Neural cell (in vitro differentiated cells): ENCODE data around the gene MOB3B. TPM values are rescaled to one million over a fixed set of nuclear protein-coding genes. Genes with fewer than 3 reads are reported as not detected.

ENCODE experiments used
- H2AFZ ChIP-seq: fragments of 200-600, 300-800 bp; sonication (generic), shearing (Covaris generic); 2 replicates; pipeline ENCODE4 v1.6.0; 2014; ENCODE audit warnings: low read depth, mild to moderate bottlenecking, antibody characterized with exemption, low read length, moderate library complexity
- H3F3A ChIP-seq: fragments of 200-600 bp; shearing (Covaris generic); 2 replicates; pipeline ENCODE4 v1.6.1; 2016; ENCODE audit warnings: mild to moderate bottlenecking, moderate library complexity, mixed read lengths, antibody characterized with exemption, low read length; ENCODE audit not compliant: insufficient read depth, poor library complexity, severe bottlenecking
- H3K27ac ChIP-seq: fragments of 200-600, 300-800 bp; sonication (generic), shearing (Covaris generic); 2 replicates; pipeline ENCODE4 v1.5.1; 2014; ENCODE audit warnings: mild to moderate bottlenecking, low read length, moderate library complexity
- H3K27me3 ChIP-seq: fragments of 300-800, 200-600 bp; sonication (generic), shearing (Covaris generic); 2 replicates; pipeline ENCODE4 v1.6.0; 2014; ENCODE audit warnings: mild to moderate bottlenecking, low read depth, low read length, moderate library complexity; ENCODE audit not compliant: insufficient read depth
- H3K36me3 ChIP-seq: fragments of 300-800, 200-600 bp; sonication (generic), shearing (Covaris generic); 2 replicates; pipeline ENCODE4 v1.5.1; 2014; ENCODE audit warnings: mild to moderate bottlenecking, antibody characterized with exemption, low read length, moderate library complexity; ENCODE audit not compliant: insufficient read depth
- H3K4me2 ChIP-seq: fragments of 300-800, 200-600 bp; sonication (generic), shearing (Covaris generic); 2 replicates; pipeline ENCODE4 v1.6.0; 2014; ENCODE audit warnings: mild to moderate bottlenecking, low read length
- H3K4me3 ChIP-seq: fragments of 300-800, 200-600 bp; sonication (generic), shearing (Covaris generic); 2 replicates; pipeline ENCODE4 v1.5.1; 2014; ENCODE audit warnings: mild to moderate bottlenecking, low read length, moderate library complexity
- H3K79me2 ChIP-seq: fragments of 200-600 bp; shearing (Covaris generic); replicated peaks from 2 replicates; pipeline ENCODE4 v1.6.0; 2014; ENCODE audit warnings: mild to moderate bottlenecking, low read length, moderate library complexity; ENCODE audit not compliant: insufficient read depth
- H3K9ac ChIP-seq: fragments of 300-800, 200-600 bp; sonication (generic), shearing (Covaris generic); 2 replicates; pipeline ENCODE4 v1.6.1; 2016; ENCODE audit warnings: mild to moderate bottlenecking, low read length, mixed read lengths
- H3K9me2 ChIP-seq: fragments of 200-600 bp; shearing (Covaris generic); 2 replicates; pipeline ENCODE4 v1.6.1; 2016; ENCODE audit warnings: mild to moderate bottlenecking, low read length, mixed read lengths; ENCODE audit not compliant: insufficient read depth
- H3K9me3 ChIP-seq: fragments of 200-600, 300-800 bp; sonication (generic), shearing (Covaris generic); 2 replicates; pipeline ENCODE4 v1.6.1; 2016; ENCODE audit warnings: mild to moderate bottlenecking, mixed run types, low read length, moderate library complexity, mixed read lengths
- H4K20me1 ChIP-seq: fragments of 200-600 bp; shearing (Covaris generic); 2 replicates; pipeline ENCODE4 v1.6.1; 2016; ENCODE audit warnings: mild to moderate bottlenecking, mixed run types; ENCODE audit not compliant: insufficient read depth
- EP300 ChIP-seq: fragments of 450-650 bp; conservative IDR thresholded peaks from 2 replicates; pipeline ENCODE4 v1.6.1; 2014; ENCODE audit warnings: antibody characterized with exemption, mild to moderate bottlenecking, moderate library complexity; ENCODE audit not compliant: poor library complexity, severe bottlenecking
- EZH2 ChIP-seq: fragments of 200-600, 300-800 bp; shearing (Covaris generic), sonication (generic); IDR thresholded peaks from 2 replicates; pipeline ENCODE4 v1.6.1; 2014; ENCODE audit warnings: antibody characterized with exemption, low read length, borderline replicate concordance, mild to moderate bottlenecking; ENCODE audit not compliant: insufficient read depth, poor library complexity, severe bottlenecking
- MXI1 ChIP-seq: fragments of 450-650 bp; conservative IDR thresholded peaks from 2 replicates; pipeline ENCODE4 v1.6.1; 2014; ENCODE audit warnings: antibody characterized with exemption, mild to moderate bottlenecking; ENCODE audit not compliant: poor library complexity, severe bottlenecking
- POLR2AphosphoS5 ChIP-seq: IDR thresholded peaks from 2 replicates; pipeline ENCODE4 v1.6.1; 2012
- RAD21 ChIP-seq: fragments of 450-650 bp; conservative IDR thresholded peaks from 2 replicates; pipeline ENCODE4 v1.6.1; 2014; ENCODE audit warnings: antibody characterized with exemption, mild to moderate bottlenecking, moderate library complexity
- SMC3 ChIP-seq: fragments of 450-650 bp; conservative IDR thresholded peaks from 2 replicates; pipeline ENCODE4 v1.6.1; 2014; ENCODE audit warnings: antibody characterized with exemption, mild to moderate bottlenecking, moderate library complexity; ENCODE audit not compliant: poor library complexity
- TAF1 ChIP-seq: IDR thresholded peaks from 2 replicates; pipeline ENCODE4 v1.6.1; 2012; ENCODE audit warnings: low read depth
- polyA plus RNA-seq: library from polyadenylated mRNA; depleted of rRNA; stranded (reverse); fragments of >200 nt; gene quantifications from 2 replicates; pipeline ENCODE4 v1.2.3, GENCODE V29; 2014
- TF ChIP-seq, protein P1 (sequence below): fragments of 450-650 bp; IDR thresholded peaks from 2 replicates; pipeline ENCODE4 v1.5.1; 2014; ENCODE audit warnings: antibody characterized with exemption, mild to moderate bottlenecking, moderate library complexity; ENCODE audit not compliant: poor library complexity, severe bottlenecking
- TF ChIP-seq, protein P2 (sequence below): IDR thresholded peaks from 2 replicates; pipeline ENCODE4 v1.6.1; 2012; ENCODE audit warnings: borderline replicate concordance

MOB3B gene
- polyA plus RNA-seq, 1 donor from 2014 or later, result 1.8 TPM

DNA sequence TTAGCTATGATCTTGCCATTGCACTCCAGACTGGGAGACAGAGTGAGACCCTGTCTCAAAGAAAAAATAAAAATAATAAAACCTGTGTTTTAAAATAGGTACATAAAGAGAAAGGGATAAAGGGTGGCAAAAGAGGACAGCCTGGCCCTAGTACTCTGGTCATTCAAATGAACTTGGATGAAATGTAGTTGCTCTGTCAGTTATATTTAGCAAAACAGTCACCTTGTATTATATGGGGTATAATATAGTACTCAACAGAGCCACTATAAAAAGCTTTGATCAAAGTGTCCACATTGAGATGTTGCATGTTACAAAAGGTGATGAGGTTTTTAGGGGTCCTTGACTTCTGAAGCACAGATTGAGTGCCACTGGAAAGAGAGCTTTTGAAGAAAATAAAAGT is 171.6 kb downstream of the MOB3B start:
- H3K9me2 ChIP-seq, result no peaks in the 10 kb centered on the region
- H3K27ac ChIP-seq, result no peak overlapping the region
- no peaks in the 10 kb centered on the region for H3K27me3 ChIP-seq
- H3K79me2 ChIP-seq, result no peaks in the 10 kb centered on the region
- H3K4me3 ChIP-seq, result no peak overlapping the region
- no peak overlapping the region for H3K4me2 ChIP-seq
- H3K36me3 ChIP-seq, result no peaks in the 10 kb centered on the region
- H2AFZ ChIP-seq, result no peak overlapping the region
- TF ChIP-seq TAF1, result no peak
- no peak for TF ChIP-seq POLR2AphosphoS5
- TF ChIP-seq MXI1, result no peak
- no peak for TF ChIP-seq EP300
- TF ChIP-seq, protein P1, sequence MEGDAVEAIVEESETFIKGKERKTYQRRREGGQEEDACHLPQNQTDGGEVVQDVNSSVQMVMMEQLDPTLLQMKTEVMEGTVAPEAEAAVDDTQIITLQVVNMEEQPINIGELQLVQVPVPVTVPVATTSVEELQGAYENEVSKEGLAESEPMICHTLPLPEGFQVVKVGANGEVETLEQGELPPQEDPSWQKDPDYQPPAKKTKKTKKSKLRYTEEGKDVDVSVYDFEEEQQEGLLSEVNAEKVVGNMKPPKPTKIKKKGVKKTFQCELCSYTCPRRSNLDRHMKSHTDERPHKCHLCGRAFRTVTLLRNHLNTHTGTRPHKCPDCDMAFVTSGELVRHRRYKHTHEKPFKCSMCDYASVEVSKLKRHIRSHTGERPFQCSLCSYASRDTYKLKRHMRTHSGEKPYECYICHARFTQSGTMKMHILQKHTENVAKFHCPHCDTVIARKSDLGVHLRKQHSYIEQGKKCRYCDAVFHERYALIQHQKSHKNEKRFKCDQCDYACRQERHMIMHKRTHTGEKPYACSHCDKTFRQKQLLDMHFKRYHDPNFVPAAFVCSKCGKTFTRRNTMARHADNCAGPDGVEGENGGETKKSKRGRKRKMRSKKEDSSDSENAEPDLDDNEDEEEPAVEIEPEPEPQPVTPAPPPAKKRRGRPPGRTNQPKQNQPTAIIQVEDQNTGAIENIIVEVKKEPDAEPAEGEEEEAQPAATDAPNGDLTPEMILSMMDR, result no peak
- TF ChIP-seq SMC3, result no peak
- TF ChIP-seq RAD21, result no peak
- no peak for TF ChIP-seq EZH2
- TF ChIP-seq, protein P2, sequence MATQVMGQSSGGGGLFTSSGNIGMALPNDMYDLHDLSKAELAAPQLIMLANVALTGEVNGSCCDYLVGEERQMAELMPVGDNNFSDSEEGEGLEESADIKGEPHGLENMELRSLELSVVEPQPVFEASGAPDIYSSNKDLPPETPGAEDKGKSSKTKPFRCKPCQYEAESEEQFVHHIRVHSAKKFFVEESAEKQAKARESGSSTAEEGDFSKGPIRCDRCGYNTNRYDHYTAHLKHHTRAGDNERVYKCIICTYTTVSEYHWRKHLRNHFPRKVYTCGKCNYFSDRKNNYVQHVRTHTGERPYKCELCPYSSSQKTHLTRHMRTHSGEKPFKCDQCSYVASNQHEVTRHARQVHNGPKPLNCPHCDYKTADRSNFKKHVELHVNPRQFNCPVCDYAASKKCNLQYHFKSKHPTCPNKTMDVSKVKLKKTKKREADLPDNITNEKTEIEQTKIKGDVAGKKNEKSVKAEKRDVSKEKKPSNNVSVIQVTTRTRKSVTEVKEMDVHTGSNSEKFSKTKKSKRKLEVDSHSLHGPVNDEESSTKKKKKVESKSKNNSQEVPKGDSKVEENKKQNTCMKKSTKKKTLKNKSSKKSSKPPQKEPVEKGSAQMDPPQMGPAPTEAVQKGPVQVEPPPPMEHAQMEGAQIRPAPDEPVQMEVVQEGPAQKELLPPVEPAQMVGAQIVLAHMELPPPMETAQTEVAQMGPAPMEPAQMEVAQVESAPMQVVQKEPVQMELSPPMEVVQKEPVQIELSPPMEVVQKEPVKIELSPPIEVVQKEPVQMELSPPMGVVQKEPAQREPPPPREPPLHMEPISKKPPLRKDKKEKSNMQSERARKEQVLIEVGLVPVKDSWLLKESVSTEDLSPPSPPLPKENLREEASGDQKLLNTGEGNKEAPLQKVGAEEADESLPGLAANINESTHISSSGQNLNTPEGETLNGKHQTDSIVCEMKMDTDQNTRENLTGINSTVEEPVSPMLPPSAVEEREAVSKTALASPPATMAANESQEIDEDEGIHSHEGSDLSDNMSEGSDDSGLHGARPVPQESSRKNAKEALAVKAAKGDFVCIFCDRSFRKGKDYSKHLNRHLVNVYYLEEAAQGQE, result no peak
- no peak overlapping the region for H3K9ac ChIP-seq
- no peaks in the 10 kb centered on the region for H4K20me1 ChIP-seq
- no peaks in the 10 kb centered on the region for H3F3A ChIP-seq
- no peaks in the 10 kb centered on the region for H3K9me3 ChIP-seq

DNA sequence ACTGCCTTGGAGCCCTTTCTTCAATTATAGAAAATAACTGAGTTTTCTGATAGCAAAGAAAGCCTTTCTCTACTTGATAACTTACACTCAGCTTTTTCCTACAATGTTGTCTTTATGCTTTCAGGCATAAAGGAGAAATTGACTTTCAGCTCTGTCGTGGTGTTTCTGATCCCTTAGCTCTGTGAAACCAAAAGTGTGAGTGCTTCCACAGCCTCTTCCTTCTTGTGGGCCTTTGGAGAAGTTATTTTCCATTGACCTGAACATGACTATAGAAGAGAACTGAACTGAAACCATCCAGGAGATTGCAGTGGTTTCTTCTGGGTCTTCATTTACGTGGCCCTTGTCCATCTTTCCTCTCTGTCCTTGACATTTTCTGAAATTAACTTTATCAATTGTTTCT is 173.2 kb downstream of the MOB3B start:
- Histone ChIP-seq H3K9me3 (no peaks in the 10 kb centered on the region), H3K9me2 (no peaks in the 10 kb centered on the region), H3K4me3 (no peak overlapping the region), H4K20me1 (no peaks in the 10 kb centered on the region), H3K4me2 (no peak overlapping the region), H3K79me2 (no peaks in the 10 kb centered on the region), H2AFZ (no peak overlapping the region), H3K27me3 (no peaks in the 10 kb centered on the region), H3K36me3 (no peaks in the 10 kb centered on the region), H3K9ac (no peak overlapping the region), H3K27ac (no peak overlapping the region), H3F3A (no peaks in the 10 kb centered on the region)
- TF ChIP-seq EZH2 (no peak), TAF1 (no peak), MXI1 (no peak), SMC3 (no peak), POLR2AphosphoS5 (no peak), RAD21 (no peak), EP300 (no peak)
- TF ChIP-seq, protein P1, result no peak
- TF ChIP-seq, protein P2, result no peak
